ENCODE data around the gene KIAA0319L.

GRCh38 chr1:35453031-35453430 lies 104.2 kb downstream of the KIAA0319L start:
- TF ChIP-seq CTCF (IDR thresholded peaks at IDR 0.05) = no peak
- TF ChIP-seq POLR2AphosphoS5 (IDR thresholded peaks at IDR 0.05) = no peak

Data from stomach (tissue), 4 donors.